Epithelial cell of prostate (primary cell): Measurements from ENCODE around the gene CD7.
A peak's percentile ranks its signal among the peaks of the same experiment; 100 is the strongest.
"Not testable (repeated sequence)": the region's sequence is repeated elsewhere in the genome, so short reads cannot be mapped to it uniquely, and the experiment has no call there.

Source experiments
- DNase-seq: peaks from one replicate; pipeline ENCODE4 v3.0.0-alpha.2; 2011; ENCODE audit warnings: low read depth, low spot score
- H3K27ac ChIP-seq: fragments of 450-650 bp; 2 replicates; pipeline ENCODE4 v1.5.1; 2017; ENCODE audit warnings: mild to moderate bottlenecking

Gene CD7

DNA sequence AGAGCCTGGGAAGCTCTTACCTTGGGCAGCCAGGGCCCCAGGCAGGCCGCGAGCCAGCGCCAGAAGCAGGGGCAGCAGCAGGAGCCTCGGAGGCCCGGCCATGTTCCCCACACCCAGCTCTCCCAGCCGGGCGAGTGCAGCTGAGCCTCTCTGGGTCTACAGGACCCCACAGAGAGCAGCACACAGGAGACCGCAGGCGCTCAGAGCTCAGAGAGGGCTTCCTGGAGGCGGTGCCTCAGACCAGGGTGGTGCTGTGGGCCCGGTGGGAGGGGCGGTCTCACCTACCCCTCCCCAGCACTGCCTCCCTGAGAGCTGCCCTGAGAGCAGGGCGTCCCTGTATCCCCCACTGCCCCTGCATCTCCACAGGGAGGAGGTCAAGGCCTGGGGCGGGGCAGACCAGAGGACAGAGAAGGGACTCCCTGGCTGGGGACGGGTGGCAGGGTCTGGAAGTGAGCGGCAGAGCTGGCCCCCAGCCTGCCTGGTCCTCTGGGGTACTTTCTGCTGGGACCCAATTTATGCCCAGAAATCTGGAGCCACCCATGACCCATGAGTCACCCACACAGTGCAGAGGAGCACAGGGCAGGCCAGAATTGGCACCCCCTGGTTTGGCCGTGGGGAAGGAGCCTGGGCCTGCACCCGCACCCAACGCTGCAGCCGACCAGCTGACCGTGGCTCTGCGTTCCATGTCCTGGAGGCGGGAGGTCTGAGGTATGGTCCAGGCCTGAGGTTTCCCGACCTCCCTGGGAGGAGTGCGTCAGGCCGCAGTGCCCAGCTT, at the start of gene CD7:
TSS of gene CD7 (minus strand) at position 215 of the 775 bp plus-strand sequence. CDS start at position 102, 113 bp downstream.
- no peak for DNase-seq
- no peak within 1 kb of the TSS for H3K27ac ChIP-seq

DNA sequence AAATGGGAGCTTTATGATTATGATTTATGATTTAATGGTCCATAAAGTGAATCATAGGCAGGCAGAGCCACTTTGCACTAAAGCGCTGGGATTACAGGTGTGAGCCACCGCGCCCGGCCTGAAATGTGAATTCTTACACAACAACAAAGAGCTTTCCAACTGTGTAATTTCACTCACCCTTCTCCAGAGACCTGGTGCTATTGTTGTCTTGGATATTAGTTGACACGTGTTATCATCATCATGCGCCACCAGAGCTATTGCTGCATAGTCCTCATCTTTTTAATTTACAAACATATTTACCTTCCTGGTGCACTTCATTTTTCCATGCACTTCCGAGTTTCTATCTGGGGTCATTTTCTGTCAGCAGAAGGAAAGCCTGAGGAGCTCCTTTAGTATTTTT, 49.3 kb upstream of the CD7 start:
- H3K27ac ChIP-seq: no peak overlapping the region
- DNase-seq: no peak

DNA sequence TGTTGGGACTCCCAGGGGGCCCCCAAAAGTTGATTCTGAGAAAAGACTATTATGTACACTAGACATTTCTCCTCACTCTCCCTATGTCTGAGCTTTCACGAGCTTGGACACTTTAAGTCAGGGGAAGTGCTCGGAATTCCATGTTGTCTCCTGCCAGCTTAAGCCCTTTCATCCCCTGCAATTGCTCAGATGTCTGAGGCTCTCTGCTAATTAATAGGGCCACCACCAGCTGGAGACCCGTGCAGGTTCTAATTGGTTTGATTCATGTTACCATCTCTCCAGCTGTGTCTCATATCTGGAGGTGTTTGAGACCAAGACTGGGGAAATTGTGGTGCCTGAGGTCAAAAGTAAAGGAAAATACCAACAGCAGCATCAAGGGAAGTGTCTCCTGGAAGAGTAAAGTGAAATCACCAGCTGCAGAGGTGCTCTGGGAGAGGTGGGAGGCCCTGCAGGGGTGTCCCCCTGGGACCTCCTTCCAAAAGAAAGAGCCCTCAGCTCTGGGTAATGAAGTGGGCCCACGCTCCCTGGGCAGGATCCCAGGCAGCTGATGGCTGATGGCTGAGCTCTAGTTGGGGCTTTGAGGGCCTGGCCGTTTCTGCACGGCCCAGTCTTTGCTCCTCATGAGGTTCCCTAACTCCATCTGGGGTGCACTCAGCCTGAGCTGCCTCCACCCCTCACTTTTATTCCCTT, 48.3 kb upstream of the CD7 start:
- no peak overlapping the region for H3K27ac ChIP-seq
- DNase-seq: no peak

DNA sequence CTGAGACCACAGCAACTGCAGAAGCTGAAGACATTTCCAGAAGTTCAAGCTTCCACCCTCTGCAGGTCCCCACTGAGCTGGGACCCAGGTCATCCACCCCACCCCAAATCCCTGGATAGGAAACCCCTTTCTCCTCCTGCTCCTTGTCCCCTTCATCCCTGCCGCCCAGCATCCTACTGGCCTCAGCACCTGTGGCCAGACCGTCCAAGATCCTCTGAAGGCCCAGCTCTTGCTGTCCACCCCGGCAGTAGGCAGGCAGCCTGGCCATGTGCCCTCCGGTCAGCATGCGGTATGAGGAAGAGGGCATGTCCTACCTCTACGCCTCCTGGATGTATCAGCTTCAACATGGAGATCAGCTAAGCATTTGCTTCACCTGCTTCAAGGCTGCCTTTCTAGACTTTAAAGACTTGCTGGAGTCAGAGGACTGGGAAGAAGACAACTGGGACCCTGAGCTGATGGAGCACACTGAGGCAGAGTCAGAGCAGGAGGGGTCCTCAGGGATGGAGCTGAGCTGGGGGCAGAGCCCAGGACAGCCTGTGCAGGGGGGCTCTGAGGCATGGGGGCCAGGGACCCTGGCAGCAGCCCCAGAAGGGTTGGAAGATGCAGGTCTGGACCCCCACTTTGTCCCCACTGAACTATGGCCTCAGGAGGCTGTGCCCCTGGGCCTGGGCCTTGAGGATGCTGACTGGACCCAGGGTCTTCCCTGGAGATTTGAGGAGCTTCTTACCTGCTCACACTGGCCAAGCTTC, 44.7 kb upstream of the CD7 start:
- H3K27ac ChIP-seq: no peak overlapping the region
- DNase-seq: no peak

DNA sequence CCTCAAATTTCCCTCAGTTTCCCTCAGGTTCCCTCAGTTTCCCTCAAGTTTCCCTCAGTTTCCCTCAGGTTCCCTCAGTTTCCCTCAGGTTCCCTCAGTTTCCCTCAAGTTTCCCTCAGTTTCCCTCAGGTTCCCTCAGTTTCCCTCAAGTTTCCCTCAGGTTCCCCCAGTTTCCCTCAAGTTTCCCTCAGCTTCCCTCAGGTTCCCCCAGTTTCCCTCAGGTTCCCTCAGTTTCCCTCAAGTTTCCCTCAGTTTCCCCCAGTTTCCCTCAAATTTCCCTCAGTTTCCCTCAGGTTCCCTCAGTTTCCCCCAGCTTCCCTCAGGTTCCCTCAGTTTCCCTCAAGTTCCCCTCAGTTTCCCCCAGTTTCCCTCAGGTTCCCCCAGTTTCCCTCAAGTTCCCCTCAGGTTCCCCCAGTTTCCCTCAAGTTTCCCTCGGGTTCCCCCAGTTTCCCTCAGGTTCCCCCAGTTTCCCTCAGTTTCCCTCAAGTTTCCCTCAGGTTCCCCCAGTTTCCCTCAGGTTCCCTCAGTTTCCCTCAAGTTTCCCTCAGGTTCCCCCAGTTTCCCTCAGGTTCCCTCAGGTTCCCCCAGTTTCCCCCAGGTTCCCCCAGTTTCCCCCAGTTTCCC, 42.2 kb upstream of the CD7 start:
- DNase-seq, H3K27ac ChIP-seq: not testable (repeated sequence)

DNA sequence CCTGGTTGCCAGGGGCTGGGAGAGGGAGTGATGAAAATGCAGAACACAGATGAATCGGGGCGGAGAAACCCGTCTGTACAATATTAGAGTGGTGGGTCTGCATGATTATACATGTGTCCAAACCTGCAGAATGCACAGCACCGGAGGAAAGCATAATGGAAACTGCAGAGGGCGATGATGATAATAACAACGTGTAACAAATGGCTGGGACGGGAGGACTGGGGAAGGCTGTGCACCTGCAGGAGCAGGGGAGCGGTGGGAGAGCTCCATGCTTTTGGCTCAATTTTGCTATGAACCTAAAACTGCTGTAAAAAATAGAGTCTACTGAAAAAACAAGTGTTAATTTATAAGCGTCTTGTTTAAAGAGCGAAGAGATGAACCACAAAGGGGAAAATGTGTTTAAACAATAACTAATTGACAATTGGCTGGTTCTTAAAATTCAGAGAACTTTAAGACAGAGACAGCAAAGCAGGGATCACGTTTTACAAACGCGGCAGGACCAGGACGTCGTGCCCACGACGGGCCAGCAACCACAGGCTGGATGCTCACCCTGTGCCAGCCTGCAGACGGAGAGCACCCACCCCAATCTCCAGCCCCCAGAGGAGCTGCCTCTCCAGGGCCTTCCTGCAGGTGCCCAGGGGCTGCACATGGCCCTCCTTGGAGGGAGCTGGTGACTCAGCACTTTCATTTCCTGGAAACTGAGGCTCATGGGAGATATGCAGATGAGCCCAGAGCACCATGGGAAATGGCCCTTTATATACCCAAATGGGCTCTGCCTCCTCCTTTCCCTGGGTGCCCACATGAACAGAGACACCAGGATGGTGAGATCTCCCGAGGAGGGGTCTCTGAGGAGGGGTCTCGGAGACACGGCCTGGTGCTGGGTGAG, 41.3 kb upstream of the CD7 start, which contains the start of gene TEX19:
TSS of gene TEX19 (plus strand) at position 783 of the 886 bp plus-strand sequence. CDS start 2,904 bp downstream, outside the sequence.
- no peak within 1 kb of the TSS for H3K27ac ChIP-seq
- DNase-seq: no peak

- H3K27ac ChIP-seq: no peak overlapping the region
- no peak for DNase-seq
These were observed 40.0 kb upstream of the CD7 start for GRCh38 chr17:82357394-82357793.

DNA sequence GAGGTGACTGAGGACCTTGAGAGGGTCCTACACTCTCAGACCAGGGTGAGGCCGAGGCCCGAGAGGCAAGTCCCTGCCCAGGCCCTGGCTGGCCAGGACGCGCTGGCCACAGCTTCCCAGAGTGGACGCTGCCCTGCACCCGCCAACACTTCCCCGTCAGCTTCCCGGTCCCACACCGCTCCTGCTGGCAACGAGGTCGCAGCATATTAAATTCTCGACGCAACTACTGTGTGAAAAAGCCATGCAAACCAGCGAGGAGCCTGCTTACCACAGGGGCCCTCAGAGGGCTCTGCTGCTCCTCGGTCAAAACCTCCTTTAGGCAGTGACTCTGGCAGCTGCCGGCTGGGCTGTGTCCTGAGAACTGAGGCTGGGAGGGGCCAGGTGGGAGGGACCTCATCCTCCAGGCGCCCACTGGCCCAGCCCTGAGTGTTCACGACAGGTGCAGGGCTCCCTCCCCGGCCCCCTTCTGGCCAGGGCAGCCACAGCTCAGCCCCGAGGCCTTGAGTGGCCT, 39.5 kb upstream of the CD7 start:
- no peak for DNase-seq
- no peak overlapping the region for H3K27ac ChIP-seq

DNA sequence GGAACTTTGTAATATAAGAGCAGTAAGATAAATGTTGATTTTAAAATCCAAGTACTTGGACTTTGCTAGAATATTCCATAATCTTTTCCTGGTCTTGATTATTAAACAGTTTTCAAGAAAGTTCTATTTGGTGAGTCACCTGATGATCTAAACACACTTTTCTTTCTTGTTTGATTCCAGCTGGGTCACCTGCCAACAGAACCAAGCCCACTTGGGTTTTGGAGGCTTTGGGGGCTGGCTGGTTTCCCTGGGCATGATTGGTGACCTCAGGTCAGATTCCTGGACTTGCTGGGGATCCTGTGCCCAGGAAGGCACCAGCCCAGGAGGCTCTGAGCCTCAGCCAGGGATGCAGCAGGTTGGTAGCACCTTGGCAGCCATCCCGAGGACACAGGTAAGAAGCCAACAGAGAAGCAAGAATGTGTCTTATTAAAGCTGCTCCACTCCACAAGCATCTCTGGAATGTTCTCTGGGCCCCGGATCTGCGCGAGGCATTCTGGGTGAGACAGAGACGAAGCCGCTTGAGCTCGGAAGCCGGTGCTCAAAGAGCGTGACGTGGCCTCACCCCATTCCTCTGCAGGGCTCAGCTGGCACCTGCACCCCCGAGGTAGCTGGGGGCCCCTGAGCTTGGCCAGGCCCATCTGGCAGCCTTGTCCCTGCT, 38.5 kb upstream of the CD7 start:
- peak overlapping the region; percentile 54 for H3K27ac ChIP-seq
- DNase-seq: peak; percentile 55

- H3K27ac ChIP-seq: no peak overlapping the region
- no peak for DNase-seq
These were observed 37.4 kb upstream of the CD7 start for GRCh38 chr17:82354804-82355308.

DNA sequence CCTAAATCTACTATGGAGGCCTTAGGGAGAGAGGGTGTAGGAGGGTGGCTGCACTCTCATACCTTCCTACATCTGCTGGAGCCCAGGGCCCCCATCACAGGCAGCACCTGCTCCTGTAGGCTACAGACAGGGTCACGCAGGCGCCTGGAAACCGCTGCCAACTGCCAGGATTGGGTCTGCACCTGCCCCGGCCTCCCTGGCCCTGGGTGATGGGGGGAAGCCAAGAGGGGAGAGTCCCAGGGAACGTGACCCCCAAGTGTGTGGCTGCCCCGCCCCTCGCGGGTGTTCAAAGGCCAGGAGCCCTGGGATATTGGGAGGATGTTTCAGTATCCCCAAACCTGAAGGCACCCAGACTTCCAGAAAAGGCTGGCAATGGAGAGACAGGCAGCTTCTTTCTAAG, 36.1 kb upstream of the CD7 start:
- no peak overlapping the region for H3K27ac ChIP-seq
- no peak for DNase-seq

DNA sequence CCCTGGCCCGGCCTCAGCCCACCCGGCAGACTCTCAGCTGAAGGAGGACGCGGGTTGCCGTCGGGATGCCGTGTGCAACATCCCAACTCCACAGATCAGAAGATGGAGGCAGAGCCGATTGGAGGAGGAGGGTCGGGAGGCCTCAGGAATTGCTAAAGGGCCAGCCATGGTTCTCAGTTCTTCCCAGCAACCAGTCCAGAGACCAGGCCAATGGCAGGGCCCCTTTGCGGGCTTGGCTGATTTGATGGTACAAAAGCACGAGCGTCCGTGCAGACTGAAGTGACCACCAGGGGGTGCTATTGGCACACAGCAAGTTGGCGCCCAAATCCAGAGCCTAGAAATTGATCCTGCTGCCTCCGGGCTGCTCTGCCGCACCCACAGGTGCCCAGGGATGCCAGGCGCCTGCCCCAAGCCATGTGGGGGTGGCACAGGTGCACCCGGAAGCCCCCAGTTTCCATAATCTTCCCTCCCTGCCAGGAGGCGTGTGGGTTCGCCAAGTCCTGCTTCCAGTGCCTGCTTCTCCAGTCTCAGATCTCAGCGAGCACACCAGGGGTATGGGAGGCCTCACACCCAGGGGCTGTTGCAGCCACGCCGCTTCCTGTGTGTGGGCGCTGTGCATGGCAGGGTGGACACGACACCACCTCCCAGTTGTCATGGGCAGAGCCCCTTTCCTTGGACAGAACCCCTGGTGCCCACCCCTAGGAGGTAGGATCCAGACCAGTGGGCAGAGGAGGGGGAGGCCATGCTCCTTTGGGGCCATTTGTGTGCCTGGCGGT, 34.5 kb upstream of the CD7 start:
- no peak overlapping the region for H3K27ac ChIP-seq
- DNase-seq: no peak

- no peak for DNase-seq
- no peak overlapping the region for H3K27ac ChIP-seq
These were observed 33.9 kb upstream of the CD7 start for GRCh38 chr17:82351254-82351712.

DNA sequence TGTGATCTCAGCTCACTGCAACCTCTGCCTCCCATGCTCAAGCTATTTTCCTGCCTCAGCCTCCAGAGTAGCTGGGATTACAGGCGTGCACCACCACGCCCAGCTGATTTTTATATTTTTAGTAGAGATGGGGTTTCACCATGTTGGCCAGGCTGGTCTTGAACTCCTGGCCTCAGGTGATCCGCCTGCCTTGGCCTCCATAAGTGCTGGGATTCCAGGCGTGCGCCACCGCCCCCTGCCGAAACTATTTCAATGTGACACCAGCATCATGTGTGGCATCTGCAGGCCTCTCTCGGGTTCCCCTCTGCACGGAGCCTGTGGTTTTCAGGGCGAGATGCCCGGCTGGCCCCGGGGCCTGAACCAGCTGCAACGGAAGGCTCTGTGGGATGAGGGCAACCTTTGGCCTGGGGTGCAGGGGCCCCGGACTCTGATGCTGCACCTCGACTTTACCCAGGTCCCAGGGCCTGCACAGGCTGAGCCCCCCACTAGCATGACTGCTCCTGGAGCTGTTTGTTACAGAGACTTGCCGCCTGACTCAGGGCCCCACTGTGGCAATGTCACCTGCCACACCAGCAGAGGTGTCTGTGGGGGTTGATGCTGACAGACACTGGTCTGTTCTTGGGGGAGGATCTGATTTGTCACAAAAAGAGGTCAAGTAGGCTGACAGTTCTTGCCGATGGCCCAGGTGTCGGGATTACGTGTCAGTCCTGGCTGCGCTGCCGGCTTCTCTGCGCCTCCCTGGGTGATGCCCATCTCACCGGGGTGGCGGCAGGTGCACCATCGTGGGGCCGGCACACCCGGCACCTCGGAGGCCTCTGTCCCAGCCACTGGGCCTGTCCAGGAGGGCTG, 33.0 kb upstream of the CD7 start:
- H3K27ac ChIP-seq: no peak overlapping the region
- DNase-seq: no peak

DNA sequence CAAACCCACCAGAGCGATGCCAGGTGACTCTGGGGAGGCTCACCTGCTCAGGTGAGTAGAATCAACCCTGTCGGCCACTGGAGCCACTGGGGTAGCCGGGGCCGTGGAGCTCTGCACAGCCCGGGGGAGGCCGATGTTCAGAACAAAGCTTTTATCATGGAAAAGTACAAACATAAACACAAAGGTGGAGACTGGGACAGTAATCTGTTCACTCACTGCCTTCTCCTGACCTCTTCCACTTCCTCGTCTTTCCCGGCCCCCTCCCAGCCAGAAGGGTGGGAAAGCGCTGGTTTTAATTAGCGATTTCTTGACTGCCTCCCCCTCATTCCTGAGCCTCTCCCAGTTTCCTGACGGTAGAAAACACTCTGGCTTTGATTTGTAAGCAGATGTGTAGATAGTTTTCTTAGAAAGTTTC, 31.9 kb upstream of the CD7 start:
- no peak for DNase-seq
- no peak overlapping the region for H3K27ac ChIP-seq

DNA sequence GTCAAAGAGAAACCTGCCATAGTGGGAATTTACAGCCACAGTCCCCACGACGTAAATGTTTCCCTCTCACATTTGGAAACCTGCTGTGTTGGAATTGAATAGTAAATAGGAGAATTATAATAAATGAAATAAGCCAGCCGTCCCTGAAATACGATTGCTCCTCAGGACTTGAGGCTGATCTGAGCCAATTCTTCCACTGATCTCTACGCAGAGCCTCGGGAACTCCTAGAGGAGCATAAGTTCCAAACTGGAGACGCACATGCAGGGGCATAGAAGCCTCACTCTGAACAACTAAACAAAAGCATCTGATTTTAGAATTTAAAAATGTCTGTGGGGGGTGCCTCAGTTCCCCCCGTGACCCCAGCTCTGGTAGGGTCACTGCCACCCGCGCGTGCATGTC, 31.5 kb upstream of the CD7 start:
- H3K27ac ChIP-seq: no peak overlapping the region
- no peak for DNase-seq

DNA sequence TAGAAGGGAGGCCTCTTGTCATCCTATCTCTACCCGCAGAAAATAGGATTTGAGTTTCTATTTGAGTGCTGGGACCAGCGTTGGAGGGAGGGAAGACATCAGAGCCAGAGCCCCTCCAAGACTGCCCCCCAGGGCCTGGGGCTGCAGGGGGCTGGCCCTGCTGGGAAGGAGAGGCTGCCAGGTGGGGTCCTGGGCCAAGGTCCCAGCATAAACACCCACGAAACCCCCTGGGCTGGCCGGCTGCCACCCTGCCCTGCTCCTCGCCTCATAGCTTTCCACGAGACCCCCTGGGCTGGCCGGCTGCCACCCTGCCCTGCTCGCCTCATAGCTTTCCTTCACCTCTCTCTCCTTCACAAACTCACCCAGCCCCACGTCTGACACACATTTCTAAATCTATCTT, 31.0 kb upstream of the CD7 start:
- H3K27ac ChIP-seq: no peak overlapping the region
- DNase-seq: no peak
